Measurements from ENCODE around the gene PSMB5.

The PSMB5 gene

DNA sequence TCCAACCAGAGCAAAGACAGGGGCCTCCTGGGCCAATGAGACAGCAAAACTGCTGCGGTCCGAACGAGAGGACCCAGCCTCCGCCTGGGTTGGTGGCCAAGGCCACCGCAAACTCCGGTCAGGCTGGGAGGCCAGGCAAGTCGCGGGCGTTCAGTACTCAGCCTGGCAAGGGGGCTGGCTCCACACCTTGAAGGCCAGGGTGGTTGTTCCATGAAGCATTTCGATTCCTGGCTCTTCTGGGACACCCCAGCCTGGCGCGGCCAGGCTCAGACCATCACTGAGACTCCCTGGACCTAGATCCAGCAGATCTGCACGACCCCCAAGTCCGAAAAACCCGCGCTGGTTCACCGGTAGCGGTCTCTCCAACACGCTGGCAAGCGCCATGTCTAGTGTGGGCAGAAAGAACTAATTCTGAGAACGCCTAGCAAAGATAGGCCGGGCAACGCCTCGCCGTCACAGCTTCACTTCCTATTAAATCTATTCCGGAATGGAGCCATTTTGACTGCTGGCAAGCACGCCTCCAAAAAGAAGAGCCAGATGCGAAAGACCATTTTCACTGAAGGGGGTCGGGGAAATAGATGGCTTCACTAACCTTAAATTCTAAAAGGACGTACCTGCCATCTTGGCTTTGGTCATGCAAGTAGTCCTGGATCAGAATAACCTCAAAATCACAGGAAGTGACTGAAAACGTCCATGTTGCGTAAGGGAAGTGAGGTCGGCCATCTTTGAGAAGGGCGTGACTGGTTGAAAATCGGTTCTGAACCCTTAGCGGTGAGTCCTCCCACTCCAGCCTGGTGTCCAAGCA is at the start of gene PSMB5:
PSMB5 (minus strand) TSS at position 403 of the 805 bp plus-strand sequence; CDS start at position 384, 19 bp downstream.
- DNase-seq: no peak

- no peak for DNase-seq
Measured at GRCh38 chr14:23080474-23080873, 45.8 kb upstream of the PSMB5 start.

DNA sequence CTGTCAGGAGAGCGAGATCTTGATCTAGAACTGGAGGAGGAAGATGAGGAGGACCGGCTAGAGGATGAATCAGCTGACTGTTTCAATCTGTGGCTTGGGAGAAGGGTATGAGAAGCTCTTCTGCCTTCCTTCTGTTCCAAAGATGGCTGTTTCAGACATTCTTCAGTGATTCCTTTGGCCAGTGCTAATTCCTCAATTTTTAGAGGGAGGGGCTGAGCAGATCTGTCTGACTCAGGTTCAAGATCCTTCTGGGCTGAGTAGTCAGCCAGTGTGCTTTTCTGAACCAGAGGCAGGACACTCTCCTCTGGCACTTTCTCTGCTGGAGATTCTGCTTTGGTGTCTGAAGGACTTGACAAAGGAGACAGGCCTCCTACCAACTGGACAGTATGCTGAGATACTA is 45.0 kb upstream of the PSMB5 start:
- no peak for DNase-seq

GRCh38 chr14:23078692-23079116 is 44.0 kb upstream of the PSMB5 start:
- no peak for DNase-seq

GRCh38 chr14:23077962-23078361 is 43.3 kb upstream of the PSMB5 start:
- no peak for DNase-seq

- DNase-seq: no peak
Measured at GRCh38 chr14:23076785-23077408, 42.2 kb upstream of the PSMB5 start.

- DNase-seq: no peak
Measured at GRCh38 chr14:23074906-23075305, 40.2 kb upstream of the PSMB5 start.

DNA sequence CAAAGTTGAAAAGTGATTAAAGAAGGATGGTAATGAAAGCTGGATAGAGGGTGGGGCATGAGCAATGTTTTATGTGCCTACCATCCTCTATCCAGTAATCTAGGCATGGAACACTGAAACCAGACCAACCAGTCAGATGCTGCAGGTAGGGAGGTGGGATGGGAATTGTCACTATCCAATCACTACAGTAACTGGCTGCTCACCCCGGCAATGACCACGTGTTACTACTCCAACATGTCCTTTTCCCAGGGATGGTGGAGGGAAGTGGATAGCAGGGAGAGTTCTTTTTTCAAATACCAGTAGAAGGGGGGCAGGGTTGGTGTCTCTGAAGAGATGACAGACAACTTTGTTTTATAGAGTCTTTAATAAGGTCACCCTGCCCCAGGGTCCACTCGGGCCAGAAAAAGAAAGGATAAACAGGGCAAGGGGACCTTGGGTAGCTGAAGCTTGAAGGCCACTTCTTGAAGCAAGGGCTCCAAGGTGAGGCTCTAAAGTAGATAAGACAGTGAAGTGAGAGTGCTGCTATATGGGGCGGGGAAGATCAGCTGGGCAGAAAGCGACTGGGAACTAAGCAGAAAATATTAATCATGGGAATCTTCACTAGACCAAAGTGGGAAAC is 37.3 kb upstream of the PSMB5 start:
- no peak for DNase-seq

GRCh38 chr14:23071244-23071920 is 36.7 kb upstream of the PSMB5 start:
- no peak for DNase-seq

- no peak for DNase-seq
Measured at GRCh38 chr14:23070262-23071129, 35.8 kb upstream of the PSMB5 start.

DNA sequence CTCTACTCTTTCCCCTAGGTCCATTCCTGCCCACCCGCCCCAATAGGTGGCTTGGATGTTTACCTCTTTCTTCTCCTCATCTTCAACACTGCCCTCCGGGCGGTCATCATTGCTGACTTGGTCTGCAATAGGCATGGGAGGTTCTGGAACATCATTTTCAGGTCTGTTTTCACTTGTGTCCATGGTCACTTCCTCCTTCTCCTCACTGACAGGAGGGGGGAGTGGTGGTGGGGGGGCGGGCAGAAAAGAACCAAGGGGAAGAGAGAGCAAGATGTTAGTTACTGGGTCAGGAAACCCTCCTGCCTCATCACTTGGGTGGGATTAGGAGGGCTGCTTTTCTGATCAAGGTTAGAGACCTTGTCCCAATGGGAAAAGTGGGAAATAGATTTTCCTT is 34.7 kb upstream of the PSMB5 start:
- no peak for DNase-seq

GRCh38 chr14:23068789-23069412 is 34.2 kb upstream of the PSMB5 start:
- no peak for DNase-seq

DNA sequence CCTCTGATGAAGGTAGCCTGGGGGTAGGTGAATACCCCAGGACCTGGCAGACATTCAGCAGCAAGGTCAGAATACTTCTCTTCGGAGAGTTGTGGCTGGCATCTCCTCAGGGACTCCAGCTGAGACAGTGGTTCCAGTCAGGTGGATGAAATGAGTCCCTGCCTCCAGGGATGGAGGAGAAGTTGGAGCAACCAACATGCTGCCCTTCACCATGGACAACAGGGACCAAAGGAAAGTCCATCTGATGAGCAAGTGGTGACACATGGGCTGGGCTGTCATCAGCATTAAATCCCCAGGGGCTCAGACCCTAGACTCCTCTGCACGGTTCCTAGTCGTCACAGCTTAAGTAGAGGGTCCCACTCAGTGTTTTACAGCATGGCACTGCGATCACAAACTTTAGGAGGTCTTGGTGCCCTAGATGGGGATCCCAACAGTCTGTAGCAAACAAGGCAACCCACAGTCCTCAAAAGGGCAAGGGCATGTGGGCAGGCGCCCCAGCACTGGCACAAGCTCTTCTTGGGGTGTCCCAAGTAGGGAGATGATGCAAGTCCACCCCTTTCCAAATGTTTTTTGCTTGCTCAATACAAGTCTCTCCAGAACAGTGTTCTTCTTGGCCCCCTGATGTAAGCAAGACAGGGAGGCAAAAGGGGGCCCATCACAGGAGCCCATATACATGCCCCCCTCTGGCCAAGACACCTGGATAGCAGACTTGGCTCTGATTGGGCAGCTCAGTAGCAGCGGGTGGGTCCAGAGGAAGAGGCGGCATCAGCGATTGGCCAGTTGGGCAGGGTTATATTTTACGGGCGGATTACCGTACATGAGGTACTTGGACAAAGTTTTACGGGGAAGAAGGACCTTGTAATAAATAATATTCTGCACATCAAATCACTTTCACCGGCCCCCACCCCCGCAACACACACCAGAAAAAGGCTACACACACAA is 33.4 kb upstream of the PSMB5 start:
- no peak for DNase-seq

DNA sequence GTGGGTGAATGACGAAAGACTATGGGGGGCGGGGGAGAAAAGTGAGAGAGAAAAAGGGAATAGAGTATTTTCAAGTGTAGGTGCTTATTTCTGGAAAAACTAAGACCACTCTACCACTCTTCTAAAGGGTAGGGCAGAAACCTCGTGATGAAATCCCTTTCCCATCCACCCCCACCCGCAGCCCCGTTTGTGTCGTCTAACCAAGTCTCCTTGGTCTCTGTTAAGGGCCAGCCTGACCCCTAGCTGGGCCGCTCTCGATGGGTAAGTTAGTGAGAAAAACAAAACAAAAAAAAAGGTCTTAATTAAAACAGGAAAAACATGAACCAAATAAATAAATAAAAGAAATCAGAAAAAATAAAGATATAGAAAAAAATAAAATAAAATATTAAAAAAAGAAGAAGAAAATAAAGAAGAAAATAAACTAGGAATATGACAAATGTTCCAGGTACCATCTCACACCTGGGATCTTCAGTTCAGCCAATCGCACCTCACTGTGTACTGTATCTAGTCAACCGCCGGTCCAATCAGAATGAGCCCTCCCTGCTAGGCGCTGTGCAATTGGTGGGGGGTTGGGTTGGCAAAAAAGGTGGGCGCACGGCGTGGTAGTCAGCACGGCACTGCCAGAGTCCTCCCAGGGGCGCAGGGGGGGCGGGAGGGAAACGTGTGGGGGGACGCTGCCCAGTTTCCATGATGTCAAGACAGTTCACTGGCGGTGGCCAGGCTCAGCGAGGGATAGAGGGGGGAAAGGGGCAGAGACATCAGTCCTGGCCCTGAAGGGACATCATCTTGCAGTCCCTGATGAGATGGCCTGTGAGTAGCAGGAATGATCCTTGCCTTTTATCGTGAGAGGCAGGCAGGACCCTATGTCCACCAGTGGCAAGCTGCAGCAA is 32.4 kb upstream of the PSMB5 start:
- no peak for DNase-seq

- no peak for DNase-seq
Measured at GRCh38 chr14:23066368-23066767, 31.7 kb upstream of the PSMB5 start.

DNA sequence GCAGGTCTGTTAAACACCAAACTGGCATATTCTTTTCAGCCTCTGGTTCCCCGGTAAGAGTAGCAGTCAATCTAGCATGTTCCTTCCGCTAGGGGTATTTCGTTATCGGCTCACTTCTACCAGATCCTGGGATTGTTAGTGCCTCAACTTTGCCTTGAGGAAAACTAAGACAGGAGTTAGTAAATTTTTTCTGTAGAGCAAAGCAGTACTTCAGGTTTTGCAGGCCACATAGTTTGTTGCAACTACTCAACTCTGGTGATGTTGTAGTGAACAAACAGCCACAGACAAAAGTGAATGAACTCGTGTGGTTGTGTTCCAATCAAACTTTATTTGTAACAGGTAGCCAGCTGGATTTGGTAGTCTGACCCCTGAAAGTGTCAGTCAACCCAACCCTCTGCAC is 28.9 kb upstream of the PSMB5 start:
- DNase-seq: no peak

GRCh38 chr14:23062002-23062401 is 27.3 kb upstream of the PSMB5 start:
- no peak for DNase-seq

DNA sequence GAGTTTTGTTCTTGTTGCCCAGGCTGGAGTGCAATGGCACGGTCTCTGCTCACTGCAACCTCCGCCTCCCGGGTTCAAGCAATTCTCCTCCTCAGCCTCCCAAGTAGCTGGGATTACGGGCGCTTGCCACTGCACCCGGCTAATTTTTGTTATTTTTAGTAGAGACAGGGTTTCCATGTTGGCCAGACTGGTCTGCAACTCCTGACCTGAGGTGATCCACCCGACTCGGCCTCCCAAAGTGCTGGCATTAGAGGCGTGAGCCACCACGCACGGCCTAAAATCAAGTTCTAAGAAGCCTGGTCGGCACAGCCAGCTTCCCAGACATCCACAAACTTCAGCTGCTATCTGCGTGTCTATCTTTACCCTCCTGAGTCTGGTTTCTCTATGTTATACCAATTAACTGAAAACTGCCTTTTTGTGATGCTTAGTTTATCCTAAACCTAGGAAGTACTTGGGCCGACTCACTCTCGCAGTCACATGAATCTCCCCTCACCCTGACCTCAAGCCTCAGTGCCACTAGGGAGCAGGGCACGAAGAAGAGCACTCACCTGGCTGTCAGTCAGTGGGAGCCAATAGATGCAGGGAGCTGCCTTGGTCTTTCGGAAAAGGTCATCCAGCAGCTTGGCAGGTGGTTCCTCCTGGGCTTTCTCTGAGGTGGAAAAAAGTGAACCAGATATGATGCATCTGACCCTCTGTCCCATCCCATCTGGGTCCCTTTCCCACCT is 26.0 kb upstream of the PSMB5 start:
- DNase-seq: no peak
